ENCODE results near the gene CRACR2A.

GRCh38 chr12:3600039-3600720, 152.7 kb downstream of the CRACR2A start:
- no peak for TF ChIP-seq PBX3 (IDR thresholded peaks at IDR 0.05; ENCODE audit: insufficient replicate concordance, low read depth, low read length)
- no peak for TF ChIP-seq GABPA (IDR thresholded peaks at IDR 0.05; ENCODE audit: low read depth)
- TF ChIP-seq YY1 (IDR thresholded peaks at IDR 0.05; ENCODE audit: low read depth, low read length), result no peak
- TF ChIP-seq POLR2A (IDR thresholded peaks at IDR 0.05; ENCODE audit: low read depth, low read length), result no peak
- TF ChIP-seq MAX (IDR thresholded peaks at IDR 0.05; ENCODE audit: low read depth, low read length), result no peak
- TF ChIP-seq NFYA (IDR thresholded peaks at IDR 0.05; ENCODE audit: borderline replicate concordance, low read depth, low read length), result no peak
- no peak for TF ChIP-seq CTCF (IDR thresholded peaks at IDR 0.05 in 2 of 3, conservative IDR thresholded peaks at IDR 0.05 in 1 of 3; ENCODE audit: control insufficient read depth in 2 of 3, extremely low read depth in 1 of 3, insufficient read depth in 1 of 3, low read depth in 3 of 3, low read length in 3 of 3)
- TF ChIP-seq CEBPB (IDR thresholded peaks at IDR 0.05; ENCODE audit: borderline replicate concordance in 1 of 2, low read depth in 2 of 2, low read length in 2 of 2), result no peak
- no peak for TF ChIP-seq HDAC6 (IDR thresholded peaks at IDR 0.05; ENCODE audit: unreplicated experiment)

All from GM12878 (cell line).